ENCODE measurements around the gene KCNK7.

DNA sequence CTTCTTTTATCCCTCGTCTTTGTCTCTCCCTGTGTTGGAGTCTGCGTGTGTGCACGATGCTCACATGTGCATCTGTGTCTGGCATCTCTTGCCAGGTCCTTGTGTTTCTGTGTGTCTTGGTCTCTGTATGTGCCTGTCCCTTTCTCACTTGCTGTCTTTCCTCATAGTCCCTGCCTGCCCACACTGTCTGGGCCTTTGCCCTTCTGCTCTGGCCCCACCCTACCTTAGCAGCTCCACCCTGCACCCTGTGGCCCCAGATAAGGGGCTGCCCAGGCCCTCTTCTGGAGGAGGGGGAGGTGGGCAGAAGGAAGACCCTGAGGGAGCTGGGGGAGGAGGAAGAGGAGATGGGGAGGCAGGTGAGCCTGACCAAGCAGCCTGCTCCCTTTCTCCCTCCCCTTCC lies 16.9 kb downstream of the KCNK7 start:
- TF ChIP-seq, protein P1, sequence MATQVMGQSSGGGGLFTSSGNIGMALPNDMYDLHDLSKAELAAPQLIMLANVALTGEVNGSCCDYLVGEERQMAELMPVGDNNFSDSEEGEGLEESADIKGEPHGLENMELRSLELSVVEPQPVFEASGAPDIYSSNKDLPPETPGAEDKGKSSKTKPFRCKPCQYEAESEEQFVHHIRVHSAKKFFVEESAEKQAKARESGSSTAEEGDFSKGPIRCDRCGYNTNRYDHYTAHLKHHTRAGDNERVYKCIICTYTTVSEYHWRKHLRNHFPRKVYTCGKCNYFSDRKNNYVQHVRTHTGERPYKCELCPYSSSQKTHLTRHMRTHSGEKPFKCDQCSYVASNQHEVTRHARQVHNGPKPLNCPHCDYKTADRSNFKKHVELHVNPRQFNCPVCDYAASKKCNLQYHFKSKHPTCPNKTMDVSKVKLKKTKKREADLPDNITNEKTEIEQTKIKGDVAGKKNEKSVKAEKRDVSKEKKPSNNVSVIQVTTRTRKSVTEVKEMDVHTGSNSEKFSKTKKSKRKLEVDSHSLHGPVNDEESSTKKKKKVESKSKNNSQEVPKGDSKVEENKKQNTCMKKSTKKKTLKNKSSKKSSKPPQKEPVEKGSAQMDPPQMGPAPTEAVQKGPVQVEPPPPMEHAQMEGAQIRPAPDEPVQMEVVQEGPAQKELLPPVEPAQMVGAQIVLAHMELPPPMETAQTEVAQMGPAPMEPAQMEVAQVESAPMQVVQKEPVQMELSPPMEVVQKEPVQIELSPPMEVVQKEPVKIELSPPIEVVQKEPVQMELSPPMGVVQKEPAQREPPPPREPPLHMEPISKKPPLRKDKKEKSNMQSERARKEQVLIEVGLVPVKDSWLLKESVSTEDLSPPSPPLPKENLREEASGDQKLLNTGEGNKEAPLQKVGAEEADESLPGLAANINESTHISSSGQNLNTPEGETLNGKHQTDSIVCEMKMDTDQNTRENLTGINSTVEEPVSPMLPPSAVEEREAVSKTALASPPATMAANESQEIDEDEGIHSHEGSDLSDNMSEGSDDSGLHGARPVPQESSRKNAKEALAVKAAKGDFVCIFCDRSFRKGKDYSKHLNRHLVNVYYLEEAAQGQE (IDR thresholded peaks at IDR 0.05; ENCODE audit: insufficient read depth in 1 of 2, low read depth in 2 of 2, low read length in 2 of 2): no peak
- TF ChIP-seq TAF1 (IDR thresholded peaks at IDR 0.05; ENCODE audit: borderline replicate concordance, insufficient read depth, low read length): no peak

Data from PFSK-1 (cell line).